Tibial nerve (tissue), 4 donors: ENCODE data around the gene CD164L2. TPM values are rescaled to one million over a fixed set of nuclear protein-coding genes. Genes with fewer than 3 reads are reported as not detected.

Experiments used
- DNase-seq, 2 donors: peaks; one replicate each; pipeline ENCODE4 v3.0.0-alpha.2; 2019; ENCODE audit warnings: low spot score in 2 of 2
- H3K27ac ChIP-seq, 4 donors: fragments of 200-600 bp; sonication (generic) in 3 of 4; one replicate each; pipeline ENCODE4 v1.5.1; 2017 to 2019; ENCODE audit warnings: mild to moderate bottlenecking in 1 of 4
- H3K27me3 ChIP-seq, 2 donors: fragments of 200-600 bp; sonication (generic) in 1 of 2; one replicate each; pipeline versions ENCODE4 v1.5.1 to v1.6.0; 2017 to 2019
- H3K36me3 ChIP-seq, 3 donors: fragments of 200-600 bp; sonication (generic); one replicate each; pipeline ENCODE4 v1.5.1; 2018 to 2019
- H3K4me1 ChIP-seq, 4 donors: fragments of 200-600 bp; sonication (generic) in 3 of 4; one replicate each; pipeline ENCODE4 v1.5.1; 2017 to 2019
- H3K4me3 ChIP-seq, 4 donors: fragments of 200-600 bp; sonication (generic) in 3 of 4; one replicate each; pipeline ENCODE4 v1.5.1; 2017 to 2019; ENCODE audit warnings: mild to moderate bottlenecking in 1 of 4, moderate library complexity in 1 of 4
- H3K9me3 ChIP-seq, 4 donors: fragments of 200-600 bp; sonication (generic) in 3 of 4; one replicate each; pipeline ENCODE4 v1.5.1; 2017 to 2019
- CTCF ChIP-seq, 5 experiments: fragments of 200-600 bp in 3 of 5; fragments of 450-650 bp in 2 of 5; sonication (generic) in 3 of 5; IDR thresholded peaks; one replicate each; pipeline ENCODE4 v1.5.1; 2016 to 2019; ENCODE audit warnings: antibody characterized with exemption in 5 of 5, mild to moderate bottlenecking in 3 of 5, moderate library complexity in 2 of 5
- EP300 ChIP-seq, 2 donors: sonication (generic); formaldehyde crosslinking; IDR thresholded peaks; one replicate each; pipeline ENCODE4 v1.6.1; 2017; ENCODE audit warnings: antibody characterized with exemption in 2 of 2, mild to moderate bottlenecking in 1 of 2
- POLR2A ChIP-seq, 2 donors: fragments of 450-650 bp; IDR thresholded peaks; one replicate each; pipeline ENCODE4 v1.6.1; 2017; ENCODE audit warnings: antibody characterized with exemption in 2 of 2, mild to moderate bottlenecking in 2 of 2, moderate library complexity in 2 of 2
- WGBS, 2 donors: methylation state at CpG; one replicate each; pipeline ENCODE4 v1.1.5; 2018; 5-methylcytosine and 5-hydroxymethylcytosine counted together
- total RNA-seq, 4 donors: library from RNA; depleted of rRNA; stranded (reverse); fragments of >200 nt; gene quantifications; one replicate each; pipeline ENCODE4 v1.1.0, GENCODE V29; 2016

Gene CD164L2
- total RNA-seq, 4 donors from 2014 or later = not detected

GRCh38 chr1:27331426-27331825 lies 51.7 kb downstream of the CD164L2 start:
- no peaks in the 10 kb centered on the region for H3K27me3 ChIP-seq
- WGBS, 2 donors = 81 to 87% methylated on average over 3 of the region's 3 CpGs
- H3K9me3 ChIP-seq = no peaks in the 10 kb centered on the region
- H3K27ac ChIP-seq = no peak overlapping the region
- peaks cover 5 to 76% (median 18%) of the 10 kb centered on the region in 3 donors for H3K36me3 ChIP-seq
- TF ChIP-seq EP300 (IDR thresholded peaks at IDR 0.05) (no peak), CTCF (IDR thresholded peaks at IDR 0.05) (no peak), POLR2A (IDR thresholded peaks at IDR 0.05) (no peak)
- H3K4me1 ChIP-seq = peaks cover 0 to 27% (median 9%) of the 10 kb centered on the region in 4 donors
- H3K4me3 ChIP-seq = no peak overlapping the region
- no peak for DNase-seq

DNA sequence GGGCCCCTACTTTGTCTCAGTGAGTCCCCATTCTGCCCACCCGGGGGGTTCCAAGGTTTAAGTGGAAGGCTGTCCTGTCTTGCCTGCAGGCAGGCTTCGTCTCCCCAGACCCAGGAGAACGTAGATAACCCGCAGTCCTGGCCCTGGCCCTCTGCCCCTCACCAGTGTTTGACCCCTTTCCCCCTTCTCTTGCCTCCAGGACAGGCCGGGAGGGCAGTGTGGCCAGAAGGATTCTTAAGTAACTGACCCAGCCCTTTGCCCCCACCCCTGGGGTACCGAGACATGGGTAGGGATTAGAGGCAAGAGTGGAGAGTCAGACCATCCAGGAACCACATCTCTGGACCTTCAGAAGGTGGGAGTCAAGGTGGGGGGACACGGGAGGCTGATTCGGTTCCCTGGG lies 52.3 kb downstream of the CD164L2 start:
- WGBS, 2 donors = 65 to 76% methylated on average over 8 of the region's 8 CpGs
- no peak for DNase-seq
- peaks cover 5 to 76% (median 18%) of the 10 kb centered on the region in 3 donors for H3K36me3 ChIP-seq
- H3K27me3 ChIP-seq = no peaks in the 10 kb centered on the region
- H3K4me1 ChIP-seq = peaks cover 0 to 33% (median 11%) of the 10 kb centered on the region in 4 donors
- no peaks in the 10 kb centered on the region for H3K9me3 ChIP-seq
- no peak overlapping the region for H3K4me3 ChIP-seq
- H3K27ac ChIP-seq = no peak overlapping the region
- TF ChIP-seq CTCF (IDR thresholded peaks at IDR 0.05) (no peak), EP300 (IDR thresholded peaks at IDR 0.05) (no peak), POLR2A (IDR thresholded peaks at IDR 0.05) (no peak)

Other genes with a start within 250 kb of the CD164L2 start
- gene SLC9A1, start 228.2 kb downstream of the CD164L2 start, total RNA-seq = 10 to 100 TPM in 1 of 4 donors, 1 to 10 TPM in 3; 5.9 to 21.9 (median 7.8) TPM
- 10 to 100 TPM; 33.0 to 51.0 (median 38.4) TPM for gene WDTC1, start 148.7 kb downstream of the CD164L2 start, total RNA-seq
- 10 to 100 TPM; 21.4 to 35.4 (median 27.5) TPM for gene TMEM222, start 61.2 kb downstream of the CD164L2 start, total RNA-seq
- 1 to 10 TPM; 1.2 to 2.7 (median 1.7) TPM for gene SYTL1, start 41.3 kb downstream of the CD164L2 start, total RNA-seq
- 100 to 1,000 TPM in 2 of 4 donors, 10 to 100 TPM in 2; 82.2 to 122 (median 101) TPM for gene MAP3K6, start 16.4 kb downstream of the CD164L2 start, total RNA-seq
- gene FCN3, start 8.5 kb downstream of the CD164L2 start, total RNA-seq = 1 to 10 TPM in 3 of 4 donors, not detected in 1; 2.5 to 8.7 (median 3.7) TPM
- gene GPR3, start 9.3 kb upstream of the CD164L2 start, total RNA-seq = not detected
- gene WASF2, start 106.8 kb upstream of the CD164L2 start, total RNA-seq = 10 to 100 TPM; 74.9 to 95.9 (median 83.4) TPM
- 10 to 100 TPM; 26.4 to 39.9 (median 34.6) TPM for gene AHDC1, start 220.8 kb upstream of the CD164L2 start, total RNA-seq